IgD-negative memory B cell (primary cell): ENCODE results near the gene ZBTB6. TPM values are rescaled to one million over a fixed set of nuclear protein-coding genes. Genes with fewer than 3 reads are reported as not detected.

Source experiments
- H3K27ac Mint-ChIP-seq, 3 donors: one replicate each; pipeline ENCODE4 v1.8.0; 2020 to 2022; ENCODE audit warnings: mild to moderate bottlenecking in 3 of 3, mixed read lengths in 3 of 3, moderate library complexity in 1 of 3
- H3K27me3 Mint-ChIP-seq: one replicate; pipeline ENCODE4 v1.8.0; 2021; ENCODE audit warnings: mixed read lengths
- H3K36me3 Mint-ChIP-seq: one replicate; pipeline ENCODE4 v1.8.0; 2020; ENCODE audit warnings: mild to moderate bottlenecking, mixed read lengths
- H3K4me1 Mint-ChIP-seq, 3 donors: one replicate each; pipeline ENCODE4 v1.8.0; 2020 to 2022; ENCODE audit warnings: mixed read lengths in 3 of 3, mild to moderate bottlenecking in 1 of 3
- H3K4me3 Mint-ChIP-seq, 4 donors: one replicate each; pipeline ENCODE4 v1.8.0; 2020 to 2022; ENCODE audit warnings: mild to moderate bottlenecking in 4 of 4, mixed read lengths in 4 of 4, moderate library complexity in 3 of 4
- H3K9me3 Mint-ChIP-seq, 3 donors: one replicate each; pipeline ENCODE4 v1.8.0; 2020 to 2021; ENCODE audit warnings: mixed read lengths in 3 of 3, mild to moderate bottlenecking in 1 of 3
- polyA plus RNA-seq: library from polyadenylated mRNA; unstranded; fragments of 300-500 nt; fragmentation: Illumina TruSeq; gene quantifications from one replicate; pipeline ENCODE4 v1.2.3, GENCODE V29; 2021

The ZBTB6 gene
- 1.7 TPM for polyA plus RNA-seq

- Mint-ChIP-seq H3K4me3 (peak within 1 kb of the TSS; percentile 96 to 99 (median 98)), H3K9me3 (no peaks in the 10 kb centered on the region), H3K4me1 (peaks cover 14 to 18% (median 14%) of the 10 kb centered on the region in 3 donors), H3K27ac (peak within 1 kb of the TSS; percentile 76 to 99 (median 92)), H3K36me3 (peaks cover 6% of the 10 kb centered on the region), H3K27me3 (no peaks in the 10 kb centered on the region)
These were observed at the start of gene ZBTB6 for GRCh38 chr9:122912964-122913673. ZBTB6 (minus strand) TSS chr9:122913323; CDS start chr9:122912072, 1,251 bp downstream.

- Mint-ChIP-seq H3K27ac (no peak overlapping the region), H3K27me3 (no peaks in the 10 kb centered on the region), H3K4me1 (no peaks in the 10 kb centered on the region), H3K36me3 (peaks cover 13% of the 10 kb centered on the region), H3K4me3 (no peak overlapping the region), H3K9me3 (peaks cover 0 to 5% (median 3%) of the 10 kb centered on the region in 3 donors)
These were observed 48.0 kb upstream of the ZBTB6 start for GRCh38 chr9:122961139-122961538.

- Mint-ChIP-seq H3K9me3 (peaks cover 0 to 5% (median 3%) of the 10 kb centered on the region in 3 donors), H3K27me3 (no peaks in the 10 kb centered on the region), H3K36me3 (peaks cover 13% of the 10 kb centered on the region), H3K27ac (no peak overlapping the region), H3K4me1 (peaks cover 6 to 18% (median 10%) of the 10 kb centered on the region in 3 donors), H3K4me3 (no peak overlapping the region)
These were observed 42.8 kb upstream of the ZBTB6 start for GRCh38 chr9:122955961-122956360.

- H3K4me1 Mint-ChIP-seq, result peaks cover 17 to 30% (median 17%) of the 10 kb centered on the region in 3 donors
- H3K27me3 Mint-ChIP-seq, result no peaks in the 10 kb centered on the region
- H3K27ac Mint-ChIP-seq, result no peak overlapping the region
- no peaks in the 10 kb centered on the region for H3K9me3 Mint-ChIP-seq
- peaks cover 9% of the 10 kb centered on the region for H3K36me3 Mint-ChIP-seq
- no peak overlapping the region for H3K4me3 Mint-ChIP-seq
These were observed 41.1 kb upstream of the ZBTB6 start for GRCh38 chr9:122954253-122954691.

GRCh38 chr9:122951056-122951455, 37.9 kb upstream of the ZBTB6 start:
- no peaks in the 10 kb centered on the region for H3K9me3 Mint-ChIP-seq
- H3K36me3 Mint-ChIP-seq, result peaks cover 9% of the 10 kb centered on the region
- no peak overlapping the region for H3K27ac Mint-ChIP-seq
- no peaks in the 10 kb centered on the region for H3K27me3 Mint-ChIP-seq
- no peak overlapping the region for H3K4me3 Mint-ChIP-seq
- peaks cover 21 to 43% (median 27%) of the 10 kb centered on the region in 3 donors for H3K4me1 Mint-ChIP-seq

GRCh38 chr9:122950263-122950662, 37.1 kb upstream of the ZBTB6 start:
- H3K9me3 Mint-ChIP-seq, result no peaks in the 10 kb centered on the region
- no peak overlapping the region for H3K4me3 Mint-ChIP-seq
- peaks cover 24 to 41% (median 31%) of the 10 kb centered on the region in 3 donors for H3K4me1 Mint-ChIP-seq
- H3K27ac Mint-ChIP-seq, result no peak overlapping the region
- H3K36me3 Mint-ChIP-seq, result peaks cover 9% of the 10 kb centered on the region
- no peaks in the 10 kb centered on the region for H3K27me3 Mint-ChIP-seq

- H3K9me3 Mint-ChIP-seq, result no peaks in the 10 kb centered on the region
- H3K27me3 Mint-ChIP-seq, result no peaks in the 10 kb centered on the region
- H3K4me1 Mint-ChIP-seq, result peaks cover 20 to 41% (median 28%) of the 10 kb centered on the region in 3 donors
- no peak overlapping the region for H3K27ac Mint-ChIP-seq
- H3K4me3 Mint-ChIP-seq, result no peak overlapping the region
- peaks cover 9% of the 10 kb centered on the region for H3K36me3 Mint-ChIP-seq
These were observed 36.6 kb upstream of the ZBTB6 start for GRCh38 chr9:122949696-122950095.

- Mint-ChIP-seq H3K27me3 (no peaks in the 10 kb centered on the region), H3K4me3 (peak overlapping the region in 1 of 4 donors; percentile 1), H3K27ac (no peak overlapping the region), H3K4me1 (peaks cover 21 to 40% (median 27%) of the 10 kb centered on the region in 3 donors), H3K36me3 (peaks cover 6% of the 10 kb centered on the region), H3K9me3 (no peaks in the 10 kb centered on the region)
These were observed 35.2 kb upstream of the ZBTB6 start for GRCh38 chr9:122948313-122948712.

- Mint-ChIP-seq H3K9me3 (no peaks in the 10 kb centered on the region), H3K4me1 (peaks cover 27 to 43% (median 33%) of the 10 kb centered on the region in 3 donors), H3K4me3 (no peak overlapping the region)
These were observed 33.4 kb upstream of the ZBTB6 start for GRCh38 chr9:122946461-122947005.

GRCh38 chr9:122944960-122945888, 32.1 kb upstream of the ZBTB6 start:
- peak overlapping the region in 1 of 4 donors; percentile 62 for H3K4me3 Mint-ChIP-seq
- no peaks in the 10 kb centered on the region for H3K27me3 Mint-ChIP-seq
- H3K9me3 Mint-ChIP-seq, result no peaks in the 10 kb centered on the region
- peaks cover 24 to 45% (median 36%) of the 10 kb centered on the region in 3 donors for H3K4me1 Mint-ChIP-seq
- peak overlapping the region in 1 of 3 donors; percentile 72 for H3K27ac Mint-ChIP-seq
- H3K36me3 Mint-ChIP-seq, result peaks cover 2% of the 10 kb centered on the region

More at GRCh38 chr9:122946461-122947005, 33.4 kb upstream of the ZBTB6 start:
- Mint-ChIP-seq H3K27me3 (no peaks in the 10 kb centered on the region), H3K27ac (no peak overlapping the region), H3K36me3 (peaks cover 6% of the 10 kb centered on the region)

- no peaks in the 10 kb centered on the region for H3K9me3 Mint-ChIP-seq
- H3K27me3 Mint-ChIP-seq, result no peaks in the 10 kb centered on the region
- H3K4me1 Mint-ChIP-seq, result peaks cover 16 to 30% (median 26%) of the 10 kb centered on the region in 3 donors
- H3K4me3 Mint-ChIP-seq, result peak overlapping the region; percentile 83 to 99 (median 93)
- peaks cover 2% of the 10 kb centered on the region for H3K36me3 Mint-ChIP-seq
- peak overlapping the region; percentile 74 to 94 (median 87) for H3K27ac Mint-ChIP-seq
These were observed 28.6 kb upstream of the ZBTB6 start for GRCh38 chr9:122941582-122942234.

GRCh38 chr9:122940749-122941581, 27.8 kb upstream of the ZBTB6 start, which contains the start of gene RABGAP1:
RABGAP1 (plus strand) TSS chr9:122941020; CDS start chr9:122957060, 16,040 bp downstream.
- Mint-ChIP-seq H3K4me3 (peak within 1 kb of the TSS; percentile 83 to 99 (median 93)), H3K27ac (peak within 1 kb of the TSS; percentile 74 to 94 (median 87)), H3K27me3 (no peaks in the 10 kb centered on the region), H3K36me3 (peaks cover 2% of the 10 kb centered on the region), H3K9me3 (no peaks in the 10 kb centered on the region), H3K4me1 (peaks cover 16 to 30% (median 26%) of the 10 kb centered on the region in 3 donors)

GRCh38 chr9:122940454-122940748, 27.3 kb upstream of the ZBTB6 start:
- Mint-ChIP-seq H3K27me3 (no peaks in the 10 kb centered on the region), H3K4me1 (peaks cover 14 to 27% (median 23%) of the 10 kb centered on the region in 3 donors), H3K27ac (peak overlapping the region; percentile 74 to 91 (median 87)), H3K9me3 (no peaks in the 10 kb centered on the region), H3K4me3 (peak overlapping the region; percentile 83 to 99 (median 93)), H3K36me3 (peaks cover 2% of the 10 kb centered on the region)
